HCT116 (cell line): ENCODE data around the gene DEFB116. TPM values are rescaled to one million over a fixed set of nuclear protein-coding genes. Genes with fewer than 3 reads are reported as not detected.

ENCODE experiments used
- ATAC-seq: fragments of 200-7000 bp; cut with Tn5 transposase; 2 replicates; pipeline ENCODE4 v1.9.1; 2020; ENCODE audit warnings: mild to moderate bottlenecking, moderate library complexity
- Bru-seq: library from RNA; stranded (reverse); fragments of 400-500 nt; gene quantifications from one replicate; lab custom pipeline; 2021; lab: Mats Ljungman, UMichigan
- BruChase-seq, 2 experiments: library from RNA; stranded (reverse); fragments of 400-500 nt; gene quantifications; one replicate each; lab custom pipeline; 2021; lab: Mats Ljungman, UMichigan
- BruUV-seq: library from RNA; stranded (reverse); fragments of 400-500 nt; replicated peaks from 2 replicates; lab custom pipeline; 2021; lab: Mats Ljungman, UMichigan
- CTCF ChIA-PET: fragments of 300-600 bp; sonication (Branson Sonifier 250); formaldehyde crosslinking; loops from one replicate; lab custom pipeline; 2021; ENCODE audit warnings: antibody characterized with exemption; lab: Charles Lee
- POLR2A ChIA-PET: fragments of 300-600, 350-600 bp; sonication (Branson Sonifier 250); formaldehyde crosslinking; loops from one replicate; lab custom pipeline; 2021; ENCODE audit warnings: antibody characterized with exemption; lab: Charles Lee
- RAD21 ChIA-PET, 2 experiments: fragments of 300-600 bp; sonication (Branson Sonifier 250); formaldehyde crosslinking; loops; one replicate each; lab custom pipeline; 2023; ENCODE audit warnings: low total read pairs in 2 of 2; ENCODE audit not compliant: uncharacterized antibody in 2 of 2, unreplicated experiment in 2 of 2, low non-redundant PET in 1 of 2; lab: Charles Lee
- DNase-seq: peaks from one replicate; pipeline ENCODE4 v3.0.0-alpha.2; 2010; ENCODE audit warnings: low read depth, low spot score
- H2AFZ ChIP-seq: fragments of 200-600 bp; shearing (Covaris generic), sonication (generic); 2 replicates; pipeline ENCODE4 v1.6.1; 2017; ENCODE audit warnings: low read depth, mixed run types, mixed read lengths, antibody characterized with exemption, low read length; ENCODE audit not compliant: poor library complexity, severe bottlenecking
- H3K27ac ChIP-seq: 2 replicates; pipeline ENCODE4 v1.5.1; 2012; ENCODE audit warnings: low read depth, low read length
- H3K27me3 ChIP-seq: fragments of 200-600 bp; sonication (generic); 2 replicates; pipeline ENCODE4 v1.6.1; 2016; ENCODE audit warnings: mixed run types, low read length, mixed read lengths; ENCODE audit not compliant: insufficient read depth
- H3K36me3 ChIP-seq, 2 experiments: fragments of 200-500 bp in 1 of 2; fragments of 200-600 bp in 1 of 2; sonication (Bioruptor generic) in 1 of 2; sonication (generic) in 1 of 2; 2 replicates each; pipeline versions ENCODE4 v1.5.1 to v1.6.1; 2014 to 2016; ENCODE audit warnings: low read length in 2 of 2, inconsistent platforms in 1 of 2, mixed read lengths in 1 of 2, mixed run types in 1 of 2; ENCODE audit not compliant: insufficient read depth in 2 of 2, control insufficient read depth in 1 of 2
- H3K4me1 ChIP-seq, 2 experiments: fragments of 200-600 bp in 1 of 2; sonication (generic) in 1 of 2; 2 replicates each; pipeline versions ENCODE4 v1.5.1 to v1.6.1; 2012 to 2017; ENCODE audit warnings: low read length in 2 of 2, inconsistent platforms in 1 of 2, mild to moderate bottlenecking in 1 of 2, mixed read lengths in 1 of 2, mixed run types in 1 of 2, moderate library complexity in 1 of 2; ENCODE audit not compliant: insufficient read depth in 2 of 2, control insufficient read depth in 1 of 2
- H3K4me2 ChIP-seq: fragments of 200-600 bp; sonication (generic); 2 replicates; pipeline ENCODE4 v1.6.1; 2017; ENCODE audit warnings: mixed run types, low read length, mixed read lengths
- H3K4me3 ChIP-seq, 2 experiments: fragments of 200-600 bp in 1 of 2; sonication (generic) in 1 of 2; replicated peaks in 1 of 2; 2 replicates each; pipeline ENCODE4 v1.5.1; 2011 to 2016; ENCODE audit warnings: low read length in 2 of 2, control low read depth in 1 of 2, low read depth in 1 of 2, mild to moderate bottlenecking in 1 of 2, mixed read lengths in 1 of 2, mixed run types in 1 of 2
- H3K79me2 ChIP-seq: fragments of 200-600 bp; sonication (generic); 2 replicates; pipeline ENCODE4 v1.6.1; 2017; ENCODE audit warnings: mild to moderate bottlenecking, mixed run types, low read length, moderate library complexity, mixed read lengths; ENCODE audit not compliant: insufficient read depth
- H3K9ac ChIP-seq: fragments of 200-600 bp; sonication (generic); 2 replicates; pipeline ENCODE4 v1.6.1; 2016; ENCODE audit warnings: low read length, mixed read lengths
- H3K9me2 ChIP-seq: fragments of 200-600 bp; sonication (generic), shearing (Covaris generic); 2 replicates; pipeline ENCODE4 v1.6.1; 2017; ENCODE audit warnings: mixed run types, mild to moderate bottlenecking, moderate library complexity; ENCODE audit not compliant: insufficient read depth
- H3K9me3 ChIP-seq, 2 experiments: fragments of 200-500 bp in 1 of 2; fragments of 200-600 bp in 1 of 2; sonication (Bioruptor generic) in 1 of 2; sonication (generic) in 1 of 2; 2 replicates each; pipeline ENCODE4 v1.6.1; 2014 to 2017; ENCODE audit warnings: low read length in 2 of 2, mixed read lengths in 2 of 2, inconsistent platforms in 1 of 2, low read depth in 1 of 2, mild to moderate bottlenecking in 1 of 2, mixed run types in 1 of 2, moderate library complexity in 1 of 2; ENCODE audit not compliant: control insufficient read depth in 1 of 2, insufficient read depth in 1 of 2
- H4K20me1 ChIP-seq: fragments of 200-600 bp; sonication (generic), shearing (Covaris generic); 2 replicates; pipeline ENCODE4 v1.6.1; 2017; ENCODE audit warnings: mixed run types, mild to moderate bottlenecking, moderate library complexity; ENCODE audit not compliant: insufficient read depth
- CTCF ChIP-seq, 3 experiments: fragments of 200-600 bp in 1 of 3; sonication (generic) in 1 of 3; IDR thresholded peaks in 2 of 3; conservative IDR thresholded peaks in 1 of 3; 2 replicates each; pipeline ENCODE4 v1.5.1; 2012 to 2017; ENCODE audit warnings: low read depth in 2 of 3, low read length in 2 of 3, antibody characterized with exemption in 1 of 3, borderline replicate concordance in 1 of 3, control low read depth in 1 of 3, mild to moderate bottlenecking in 1 of 3, mixed read lengths in 1 of 3, mixed run types in 1 of 3, moderate library complexity in 1 of 3; ENCODE audit not compliant: insufficient read depth in 1 of 3
- ELF1 ChIP-seq: IDR thresholded peaks from 2 replicates; pipeline ENCODE4 v1.6.1; 2012; ENCODE audit warnings: low read depth, borderline replicate concordance
- EZH2 ChIP-seq: fragments of 200-600 bp; sonication (generic); IDR thresholded peaks from 2 replicates; pipeline ENCODE4 v1.6.1; 2017; ENCODE audit warnings: antibody characterized with exemption, mixed run types
- EZH2phosphoT487 ChIP-seq: fragments of 200-600 bp; IDR thresholded peaks from 2 replicates; pipeline ENCODE4 v1.6.1; 2018; ENCODE audit warnings: antibody characterized with exemption, borderline replicate concordance
- FOSL1 ChIP-seq: IDR thresholded peaks from 2 replicates; pipeline ENCODE4 v1.6.1; 2012; ENCODE audit warnings: low read depth
- JUND ChIP-seq: IDR thresholded peaks from 2 replicates; pipeline ENCODE4 v1.6.1; 2012
- POLR2A ChIP-seq: IDR thresholded peaks from 2 replicates; pipeline ENCODE4 v1.7.0; 2011; ENCODE audit warnings: borderline replicate concordance; ENCODE audit not compliant: insufficient read depth, insufficient read length; ENCODE audit errors: extremely low read depth
- POLR2AphosphoS5 ChIP-seq: IDR thresholded peaks from 2 replicates; pipeline ENCODE4 v1.6.1; 2011; ENCODE audit warnings: mild to moderate bottlenecking, low read depth, low read length, moderate library complexity
- RAD21 ChIP-seq: IDR thresholded peaks from 2 replicates; pipeline ENCODE4 v1.6.1; 2012; ENCODE audit warnings: low read depth, mild to moderate bottlenecking
- REST ChIP-seq: IDR thresholded peaks from 2 replicates; pipeline ENCODE4 v1.6.1; 2012; ENCODE audit warnings: low read depth
- SRF ChIP-seq: IDR thresholded peaks from 2 replicates; pipeline ENCODE4 v1.6.1; 2012; ENCODE audit warnings: low read depth
- ZFX ChIP-seq: fragments of 450-650 bp; IDR thresholded peaks from 2 replicates; pipeline ENCODE4 v1.6.1; 2017
- intact Hi-C: fragments of 100-400 bp; cut with micrococcal nuclease; formaldehyde crosslinking; loops from 2 replicates; pipeline ENCODE4 v1.10.0; 2022
- long read RNA-seq: library from polyadenylated mRNA; unstranded; transcript quantifications from one replicate; pipeline ENCODE4 v2.0.0, GENCODE V29; 2021; ENCODE audit not compliant: unreplicated experiment
- polyA plus RNA-seq: library from polyadenylated mRNA; unstranded; fragments of >200 nt; gene quantifications from 2 replicates; pipeline ENCODE4 v1.2.1, GENCODE V29; 2012; ENCODE audit warnings: missing spikeins
- total RNA-seq: library from RNA; stranded (reverse); gene quantifications from one replicate; pipeline ENCODE4 v1.2.1, GENCODE V29; 2021; ENCODE audit not compliant: unreplicated experiment

Gene DEFB116
- total RNA-seq (not detected), Bru-seq, nascent RNA (percentile 10 among the genes with signal in this experiment), BruChase-seq, experiment 1, labeled RNA remaining after a 6-hour chase (percentile 11 among the genes with signal in this experiment), BruChase-seq, experiment 2, labeled RNA remaining after a 2-hour chase (percentile 15 among the genes with signal in this experiment)
- polyA plus RNA-seq, result not detected in 2 replicates
- long read RNA-seq, result 0 reads

GRCh38 chr20:31308535-31309162 is at the start of gene DEFB116:
DEFB116 (minus strand) TSS chr20:31308585; CDS start chr20:31308585, 0 bp downstream.
- Histone ChIP-seq H3K9me2 (no peaks in the 10 kb centered on the region), H3K36me3 (no peaks in the 10 kb centered on the region), H3K4me3 (no peak within 1 kb of the TSS), H3K27me3 (no peaks in the 10 kb centered on the region), H3K4me1 (no peaks in the 10 kb centered on the region), H4K20me1 (no peaks in the 10 kb centered on the region), H3K9ac (no peak within 1 kb of the TSS), H3K79me2 (no peaks in the 10 kb centered on the region), H3K4me2 (no peak within 1 kb of the TSS), H3K27ac (no peak within 1 kb of the TSS), H3K9me3 (no peaks in the 10 kb centered on the region), H2AFZ (no peak within 1 kb of the TSS)
- intact Hi-C loops, result no loop called here
- ATAC-seq (no peak), DNase-seq (no peak)
- ChIA-PET RAD21 (no interaction called here), CTCF (no interaction called here), POLR2A (no interaction called here)
- no peak for TF ChIP-seq JUND
- no peak for TF ChIP-seq EZH2
- TF ChIP-seq FOSL1, result no peak
- TF ChIP-seq POLR2AphosphoS5, result no peak
- TF ChIP-seq SRF, result no peak
- TF ChIP-seq EZH2phosphoT487, result no peak
- no peak for TF ChIP-seq RAD21
- TF ChIP-seq CTCF (IDR thresholded peaks at IDR 0.05 in 2 of 3, conservative IDR thresholded peaks at IDR 0.05 in 1 of 3; ENCODE audit: borderline replicate concordance in 1 of 3, insufficient read depth in 1 of 3, low read depth in 2 of 3, low read length in 2 of 3), result no peak
- no peak for TF ChIP-seq REST
- no peak for TF ChIP-seq ZFX
- TF ChIP-seq ELF1, result no peak
- no peak for TF ChIP-seq POLR2A
- no TSS peak for BruUV-seq
